ENCODE measurements around the gene ZNF766. TPM values are rescaled to one million over a fixed set of nuclear protein-coding genes. Genes with fewer than 3 reads are reported as not detected.

Gene ZNF766
- total and polyA plus RNA-seq, 2 experiments from 2014 or later, result 10.9 to 27.9 TPM

GRCh38 chr19:52231154-52231910 lies 38.1 kb upstream of the ZNF766 start:
- Histone ChIP-seq H3K27ac (peak overlapping the region; percentile 72), H3K4me3 (no peak overlapping the region), H3K4me1 (ENCODE audit: low read depth) (no peaks in the 10 kb centered on the region), H3K36me3 (peaks cover 13% of the 10 kb centered on the region), H3K9me3 (ENCODE audit: low read depth) (no peaks in the 10 kb centered on the region), H3K27me3 (no peaks in the 10 kb centered on the region)
- TF ChIP-seq, protein P1, sequence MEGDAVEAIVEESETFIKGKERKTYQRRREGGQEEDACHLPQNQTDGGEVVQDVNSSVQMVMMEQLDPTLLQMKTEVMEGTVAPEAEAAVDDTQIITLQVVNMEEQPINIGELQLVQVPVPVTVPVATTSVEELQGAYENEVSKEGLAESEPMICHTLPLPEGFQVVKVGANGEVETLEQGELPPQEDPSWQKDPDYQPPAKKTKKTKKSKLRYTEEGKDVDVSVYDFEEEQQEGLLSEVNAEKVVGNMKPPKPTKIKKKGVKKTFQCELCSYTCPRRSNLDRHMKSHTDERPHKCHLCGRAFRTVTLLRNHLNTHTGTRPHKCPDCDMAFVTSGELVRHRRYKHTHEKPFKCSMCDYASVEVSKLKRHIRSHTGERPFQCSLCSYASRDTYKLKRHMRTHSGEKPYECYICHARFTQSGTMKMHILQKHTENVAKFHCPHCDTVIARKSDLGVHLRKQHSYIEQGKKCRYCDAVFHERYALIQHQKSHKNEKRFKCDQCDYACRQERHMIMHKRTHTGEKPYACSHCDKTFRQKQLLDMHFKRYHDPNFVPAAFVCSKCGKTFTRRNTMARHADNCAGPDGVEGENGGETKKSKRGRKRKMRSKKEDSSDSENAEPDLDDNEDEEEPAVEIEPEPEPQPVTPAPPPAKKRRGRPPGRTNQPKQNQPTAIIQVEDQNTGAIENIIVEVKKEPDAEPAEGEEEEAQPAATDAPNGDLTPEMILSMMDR (IDR thresholded peaks at IDR 0.05; ENCODE audit: low read depth, low read length), result no peak
- no peak for DNase-seq (ENCODE audit: low read depth in 1 of 2, low spot score in 1 of 2)

DNA sequence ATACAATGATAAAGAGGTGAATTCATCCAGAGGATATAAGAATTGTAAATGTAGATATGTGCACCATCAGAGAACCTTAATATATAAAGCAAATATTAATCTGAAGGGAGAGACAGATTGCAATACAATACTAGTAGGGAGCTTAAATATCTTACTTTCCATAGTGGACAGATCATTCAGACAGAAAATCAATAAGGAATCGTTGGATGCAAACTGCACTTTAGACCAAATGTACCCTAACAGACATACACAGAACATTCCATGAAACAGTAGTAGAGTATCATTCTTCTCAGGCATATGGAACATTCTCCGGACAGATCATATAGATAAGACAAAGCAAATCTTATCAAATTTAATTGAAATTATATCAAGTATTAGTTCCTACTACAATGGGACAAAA lies 35.0 kb upstream of the ZNF766 start:
- no peaks in the 10 kb centered on the region for H3K36me3 ChIP-seq
- H3K9me3 ChIP-seq (ENCODE audit: low read depth), result no peaks in the 10 kb centered on the region
- DNase-seq (ENCODE audit: low read depth in 1 of 2, low spot score in 1 of 2), result no peak
- TF ChIP-seq, protein P1 (IDR thresholded peaks at IDR 0.05; ENCODE audit: low read depth, low read length), result no peak
- no peaks in the 10 kb centered on the region for H3K27me3 ChIP-seq
- no peak overlapping the region for H3K4me3 ChIP-seq
- H3K4me1 ChIP-seq (ENCODE audit: low read depth), result no peaks in the 10 kb centered on the region
- no peak overlapping the region for H3K27ac ChIP-seq

DNA sequence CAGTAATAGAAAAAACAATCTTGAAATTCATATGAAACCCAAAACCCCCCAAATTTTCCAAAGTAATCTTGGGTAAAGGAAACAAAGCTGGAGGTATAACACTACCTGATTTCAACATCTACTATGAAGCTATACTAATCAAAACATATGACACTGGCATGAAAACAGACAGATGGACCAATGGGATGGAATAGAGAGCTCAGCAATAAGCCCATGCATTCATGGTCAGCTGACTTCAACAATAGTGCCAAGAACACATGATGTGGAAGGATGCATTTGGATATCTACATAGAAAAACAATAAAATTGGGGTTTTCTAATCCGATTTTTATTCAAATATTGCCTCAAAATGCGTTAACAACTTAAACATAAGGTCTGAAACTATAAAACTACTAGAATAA lies 32.2 kb upstream of the ZNF766 start:
- Histone ChIP-seq H3K4me3 (no peak overlapping the region), H3K36me3 (no peaks in the 10 kb centered on the region), H3K27me3 (no peaks in the 10 kb centered on the region), H3K9me3 (ENCODE audit: low read depth) (no peaks in the 10 kb centered on the region), H3K27ac (no peak overlapping the region), H3K4me1 (ENCODE audit: low read depth) (no peaks in the 10 kb centered on the region)
- DNase-seq (ENCODE audit: low read depth in 1 of 2, low spot score in 1 of 2), result no peak
- TF ChIP-seq, protein P1 (IDR thresholded peaks at IDR 0.05; ENCODE audit: low read depth, low read length), result no peak

DNA sequence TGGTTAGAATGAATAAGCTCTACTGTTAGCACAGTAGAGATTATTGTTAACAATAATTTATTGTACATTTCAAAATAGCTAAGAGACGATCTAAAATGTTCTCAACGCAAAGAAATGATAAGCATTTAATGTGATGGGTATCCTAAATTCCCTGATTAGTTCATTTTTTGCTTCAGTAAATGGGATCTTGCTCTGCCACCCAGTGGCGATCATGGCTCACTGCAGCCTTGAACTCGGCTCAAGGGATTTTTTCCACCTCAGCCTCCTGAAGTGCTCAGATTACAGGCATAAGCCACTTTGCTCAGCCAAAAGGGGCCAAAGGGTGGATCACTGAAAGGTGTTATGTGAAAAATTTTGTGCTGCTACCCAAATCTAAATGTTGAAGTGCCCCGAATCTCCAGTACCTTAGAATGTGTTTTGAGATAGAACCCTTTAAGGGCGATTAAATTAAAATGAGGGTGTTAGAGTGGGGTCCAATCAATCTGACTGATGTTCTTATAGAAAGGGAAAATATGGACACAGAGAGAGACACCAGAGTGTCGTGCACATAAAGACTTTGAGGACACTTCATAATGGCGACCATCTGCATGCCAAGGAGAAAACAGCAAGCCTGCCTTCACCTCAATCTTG lies 31.5 kb upstream of the ZNF766 start:
- DNase-seq (ENCODE audit: low read depth in 1 of 2, low spot score in 1 of 2), result peak; percentile 75 to 78
- Histone ChIP-seq H3K36me3 (no peaks in the 10 kb centered on the region), H3K27me3 (no peaks in the 10 kb centered on the region), H3K27ac (no peak overlapping the region), H3K4me1 (ENCODE audit: low read depth) (no peaks in the 10 kb centered on the region), H3K9me3 (ENCODE audit: low read depth) (no peaks in the 10 kb centered on the region), H3K4me3 (no peak overlapping the region)
- TF ChIP-seq, protein P1 (IDR thresholded peaks at IDR 0.05; ENCODE audit: low read depth, low read length), result peak; percentile 85

DNA sequence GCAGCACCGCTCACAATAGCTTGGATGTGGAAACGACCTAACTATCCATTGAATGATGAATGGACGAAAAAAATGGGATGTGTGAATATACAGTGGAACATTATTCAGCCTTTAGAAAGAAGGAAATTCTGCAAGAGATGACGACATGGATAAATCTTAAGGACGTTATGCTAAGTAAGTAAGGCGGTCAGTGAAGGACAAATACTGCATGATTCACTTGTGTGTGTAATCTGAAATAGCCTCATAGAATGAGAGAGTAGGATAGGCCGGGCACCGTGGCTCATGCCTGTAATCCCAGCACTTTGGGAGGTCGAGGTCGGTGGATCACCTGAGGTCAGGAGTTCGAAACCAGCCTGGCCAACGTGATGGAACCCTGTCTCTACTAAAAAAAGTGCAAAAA lies 25.4 kb upstream of the ZNF766 start:
- H3K27ac ChIP-seq, result no peak overlapping the region
- no peaks in the 10 kb centered on the region for H3K4me1 ChIP-seq (ENCODE audit: low read depth)
- H3K9me3 ChIP-seq (ENCODE audit: low read depth), result no peaks in the 10 kb centered on the region
- no peak overlapping the region for H3K4me3 ChIP-seq
- no peaks in the 10 kb centered on the region for H3K27me3 ChIP-seq
- TF ChIP-seq, protein P1 (IDR thresholded peaks at IDR 0.05; ENCODE audit: low read depth, low read length), result no peak
- DNase-seq (ENCODE audit: low read depth in 1 of 2, low spot score in 1 of 2), result no peak
- H3K36me3 ChIP-seq, result no peaks in the 10 kb centered on the region
